ENCODE data around the gene NRF1.

NRF1 gene

GRCh38 chr7:129772646-129773280 lies 161.2 kb downstream of the NRF1 start:
- no peak for DNase-seq

- no peak for DNase-seq
Observed at GRCh38 chr7:129773328-129773731, 161.8 kb downstream of the NRF1 start.

- DNase-seq: no peak
Observed at GRCh38 chr7:129773871-129774270, 162.4 kb downstream of the NRF1 start.

- no peak for DNase-seq
Observed at GRCh38 chr7:129774359-129774758, 162.8 kb downstream of the NRF1 start.

- no peak for DNase-seq
Observed at GRCh38 chr7:129774871-129775694, 163.6 kb downstream of the NRF1 start.

- no peak for DNase-seq
Observed at GRCh38 chr7:129775695-129776361, 164.3 kb downstream of the NRF1 start.

GRCh38 chr7:129776362-129776722 lies 164.8 kb downstream of the NRF1 start:
- no peak for DNase-seq

GRCh38 chr7:129777195-129777844 lies 165.8 kb downstream of the NRF1 start:
- no peak for DNase-seq

GRCh38 chr7:129777993-129778769 lies 166.7 kb downstream of the NRF1 start:
- no peak for DNase-seq

GRCh38 chr7:129778770-129779601 lies 167.5 kb downstream of the NRF1 start:
- DNase-seq: peak; percentile 2

GRCh38 chr7:129779602-129780256 lies 168.2 kb downstream of the NRF1 start:
- no peak for DNase-seq

GRCh38 chr7:129780257-129780973 lies 168.9 kb downstream of the NRF1 start:
- DNase-seq: peak; percentile 77

- peak; percentile 31 for DNase-seq
Observed at GRCh38 chr7:129780974-129781927, 169.7 kb downstream of the NRF1 start.

- DNase-seq: peak; percentile 9
Observed at GRCh38 chr7:129781928-129782817, 170.7 kb downstream of the NRF1 start.

- no peak for DNase-seq
Observed at GRCh38 chr7:129782818-129783583, 171.5 kb downstream of the NRF1 start.

GRCh38 chr7:129783584-129783919 lies 172.0 kb downstream of the NRF1 start:
- DNase-seq: no peak

GRCh38 chr7:129784437-129784782 lies 172.9 kb downstream of the NRF1 start:
- no peak for DNase-seq

Data from NCI-H748 treated with DMSO at 0.1 percent for 48 hours (cell line).